ENCODE data around the gene C9orf43.

The C9orf43 gene

GRCh38 chr9:113464286-113464660 is 53.7 kb downstream of the C9orf43 start:
- Histone ChIP-seq H3K27me3 (ENCODE audit: control insufficient read depth in 1 of 2, insufficient read depth in 2 of 2, low read length in 2 of 2) (no peaks in the 10 kb centered on the region), H3K27ac (ENCODE audit: low read depth, low read length) (peak overlapping the region; percentile 66), H3K9ac (ENCODE audit: low read depth in 1 of 2, low read length in 2 of 2) (peak overlapping the region; percentile 58 to 76), H3K9me3 (ENCODE audit: control insufficient read depth in 1 of 2, low read length in 2 of 2) (no peaks in the 10 kb centered on the region), H3K4me3 (ENCODE audit: low read depth in 1 of 2, low read length in 2 of 2) (peak overlapping the region; percentile 70 to 77), H3K4me1 (ENCODE audit: control insufficient read depth in 1 of 2, insufficient read depth in 2 of 2, low read length in 2 of 2) (peaks cover 19 to 23% of the 10 kb centered on the region in 2 donors), H3K36me3 (ENCODE audit: control insufficient read depth in 1 of 2, insufficient read depth in 2 of 2, low read length in 2 of 2) (no peaks in the 10 kb centered on the region)

GRCh38 chr9:113465599-113466140 is 55.1 kb downstream of the C9orf43 start:
- Histone ChIP-seq H3K4me3 (ENCODE audit: low read depth in 1 of 2, low read length in 2 of 2) (peak overlapping the region; percentile 46 to 77), H3K9me3 (ENCODE audit: control insufficient read depth in 1 of 2, low read length in 2 of 2) (no peaks in the 10 kb centered on the region), H3K27me3 (ENCODE audit: control insufficient read depth in 1 of 2, insufficient read depth in 2 of 2, low read length in 2 of 2) (no peaks in the 10 kb centered on the region), H3K27ac (ENCODE audit: low read depth, low read length) (no peak overlapping the region), H3K36me3 (ENCODE audit: control insufficient read depth in 1 of 2, insufficient read depth in 2 of 2, low read length in 2 of 2) (peaks cover 0 to 2% of the 10 kb centered on the region in 2 donors), H3K4me1 (ENCODE audit: control insufficient read depth in 1 of 2, insufficient read depth in 2 of 2, low read length in 2 of 2) (peaks cover 19 to 23% of the 10 kb centered on the region in 2 donors), H3K9ac (ENCODE audit: low read depth in 1 of 2, low read length in 2 of 2) (peak overlapping the region in 1 of 2 donors; percentile 58)

DNA sequence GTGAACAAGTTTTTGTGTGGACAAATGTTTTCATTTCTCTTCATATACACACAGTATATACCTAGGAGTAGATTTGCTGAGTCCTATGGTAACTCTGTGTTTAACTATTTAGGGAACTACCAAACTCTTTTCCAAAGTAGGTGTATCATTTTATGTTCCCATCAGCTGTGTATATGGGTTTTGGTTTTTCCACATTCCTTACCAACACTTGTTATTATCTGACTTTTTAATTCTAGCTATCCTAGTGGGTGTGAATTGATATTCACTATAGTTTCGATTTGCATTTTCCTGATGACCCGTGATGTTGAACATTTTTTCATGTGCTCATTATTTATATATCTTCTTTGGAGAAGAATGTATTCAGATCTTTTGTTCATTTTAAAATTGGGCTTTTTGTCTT is 56.6 kb downstream of the C9orf43 start:
- no peaks in the 10 kb centered on the region for H3K9me3 ChIP-seq (ENCODE audit: control insufficient read depth in 1 of 2, low read length in 2 of 2)
- no peak overlapping the region for H3K9ac ChIP-seq (ENCODE audit: low read depth in 1 of 2, low read length in 2 of 2)
- H3K36me3 ChIP-seq (ENCODE audit: control insufficient read depth in 1 of 2, insufficient read depth in 2 of 2, low read length in 2 of 2), result peaks cover 0 to 3% of the 10 kb centered on the region in 2 donors
- H3K4me3 ChIP-seq (ENCODE audit: low read depth in 1 of 2, low read length in 2 of 2), result no peak overlapping the region
- peaks cover 19 to 23% of the 10 kb centered on the region in 2 donors for H3K4me1 ChIP-seq (ENCODE audit: control insufficient read depth in 1 of 2, insufficient read depth in 2 of 2, low read length in 2 of 2)
- H3K27ac ChIP-seq (ENCODE audit: low read depth, low read length), result no peak overlapping the region
- H3K27me3 ChIP-seq (ENCODE audit: control insufficient read depth in 1 of 2, insufficient read depth in 2 of 2, low read length in 2 of 2), result no peaks in the 10 kb centered on the region

DNA sequence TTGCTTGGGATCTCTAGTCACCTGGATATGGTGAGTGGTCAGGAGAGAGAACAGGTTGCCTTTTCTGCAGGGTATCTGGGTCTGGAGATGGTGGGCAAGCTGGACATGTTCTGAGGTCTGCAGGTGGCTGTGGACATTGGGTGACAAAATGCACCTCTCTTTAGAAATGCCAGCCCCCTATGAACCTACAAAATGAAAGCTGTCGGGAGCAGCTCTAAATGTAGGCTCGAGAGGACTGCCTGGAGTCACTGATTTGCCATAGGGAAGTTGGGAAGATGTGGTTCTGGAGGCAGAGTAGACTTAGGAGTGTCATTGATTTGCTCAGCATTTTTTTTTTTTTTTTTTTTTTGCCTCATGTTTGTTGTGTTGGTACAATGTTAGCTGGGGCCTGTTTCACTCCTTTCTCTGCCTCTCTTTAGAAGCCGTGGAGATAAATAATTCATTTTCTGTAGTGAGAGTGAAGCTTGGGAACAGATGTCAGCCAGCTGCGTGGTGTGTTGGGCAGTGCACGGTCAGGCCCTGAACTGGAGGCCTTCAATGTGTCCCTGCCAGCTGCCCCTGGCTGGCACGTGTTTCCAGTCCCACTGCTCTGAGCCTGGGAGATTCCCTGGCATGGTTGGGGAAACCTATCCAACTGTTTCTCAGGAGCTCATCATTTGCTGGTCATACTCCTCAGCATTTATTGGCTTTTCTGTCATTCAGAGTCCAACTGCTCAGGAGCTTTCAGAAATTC is 58.3 kb downstream of the C9orf43 start:
- H3K9ac ChIP-seq (ENCODE audit: low read depth in 1 of 2, low read length in 2 of 2), result no peak overlapping the region
- no peak overlapping the region for H3K27ac ChIP-seq (ENCODE audit: low read depth, low read length)

GRCh38 chr9:113471143-113471542 is 60.6 kb downstream of the C9orf43 start:
- Histone ChIP-seq H3K9me3 (ENCODE audit: control insufficient read depth in 1 of 2, low read length in 2 of 2) (no peaks in the 10 kb centered on the region), H3K27ac (ENCODE audit: low read depth, low read length) (no peak overlapping the region), H3K9ac (ENCODE audit: low read depth in 1 of 2, low read length in 2 of 2) (no peak overlapping the region), H3K4me3 (ENCODE audit: low read depth in 1 of 2, low read length in 2 of 2) (no peak overlapping the region), H3K36me3 (ENCODE audit: control insufficient read depth in 1 of 2, insufficient read depth in 2 of 2, low read length in 2 of 2) (peaks cover 0 to 3% of the 10 kb centered on the region in 2 donors), H3K4me1 (ENCODE audit: control insufficient read depth in 1 of 2, insufficient read depth in 2 of 2, low read length in 2 of 2) (peaks cover under 1 to 13% of the 10 kb centered on the region in 2 donors), H3K27me3 (ENCODE audit: control insufficient read depth in 1 of 2, insufficient read depth in 2 of 2, low read length in 2 of 2) (no peaks in the 10 kb centered on the region)

More for the DNA sequence above, 58.3 kb downstream of the C9orf43 start:
- Histone ChIP-seq H3K4me1 (ENCODE audit: control insufficient read depth in 1 of 2, insufficient read depth in 2 of 2, low read length in 2 of 2) (peaks cover 15 to 16% of the 10 kb centered on the region in 2 donors), H3K27me3 (ENCODE audit: control insufficient read depth in 1 of 2, insufficient read depth in 2 of 2, low read length in 2 of 2) (no peaks in the 10 kb centered on the region), H3K4me3 (ENCODE audit: low read depth in 1 of 2, low read length in 2 of 2) (no peak overlapping the region), H3K9me3 (ENCODE audit: control insufficient read depth in 1 of 2, low read length in 2 of 2) (no peaks in the 10 kb centered on the region), H3K36me3 (ENCODE audit: control insufficient read depth in 1 of 2, insufficient read depth in 2 of 2, low read length in 2 of 2) (peaks cover 0 to 3% of the 10 kb centered on the region in 2 donors)

GRCh38 chr9:113471566-113471965 is 61.0 kb downstream of the C9orf43 start:
- H3K4me1 ChIP-seq (ENCODE audit: control insufficient read depth in 1 of 2, insufficient read depth in 2 of 2, low read length in 2 of 2), result peaks cover 0 to 11% of the 10 kb centered on the region in 2 donors
- H3K9ac ChIP-seq (ENCODE audit: low read depth in 1 of 2, low read length in 2 of 2), result no peak overlapping the region
- no peak overlapping the region for H3K27ac ChIP-seq (ENCODE audit: low read depth, low read length)
- no peak overlapping the region for H3K4me3 ChIP-seq (ENCODE audit: low read depth in 1 of 2, low read length in 2 of 2)
- H3K9me3 ChIP-seq (ENCODE audit: control insufficient read depth in 1 of 2, low read length in 2 of 2), result no peaks in the 10 kb centered on the region
- H3K36me3 ChIP-seq (ENCODE audit: control insufficient read depth in 1 of 2, insufficient read depth in 2 of 2, low read length in 2 of 2), result peaks cover 0 to 3% of the 10 kb centered on the region in 2 donors
- H3K27me3 ChIP-seq (ENCODE audit: control insufficient read depth in 1 of 2, insufficient read depth in 2 of 2, low read length in 2 of 2), result no peaks in the 10 kb centered on the region

DNA sequence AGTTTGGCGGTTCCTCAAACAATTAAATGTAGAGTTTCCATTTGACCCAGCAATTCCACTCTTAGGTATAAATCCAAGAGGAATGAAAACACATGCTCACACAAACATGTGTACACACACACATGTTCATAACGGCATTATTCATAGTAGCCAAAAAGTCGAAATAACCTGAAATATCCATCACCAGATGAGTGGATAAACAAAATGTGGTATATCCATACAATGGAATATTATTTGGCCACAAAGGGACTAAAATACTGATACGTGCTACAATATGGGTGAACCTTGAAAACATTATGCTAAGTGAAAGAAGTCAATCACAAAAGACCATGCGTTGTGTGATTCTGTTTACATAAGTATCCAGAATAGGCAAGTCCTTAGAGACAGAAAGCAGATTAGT is 61.7 kb downstream of the C9orf43 start:
- Histone ChIP-seq H3K4me3 (ENCODE audit: low read depth in 1 of 2, low read length in 2 of 2) (no peak overlapping the region), H3K9me3 (ENCODE audit: control insufficient read depth in 1 of 2, low read length in 2 of 2) (no peaks in the 10 kb centered on the region), H3K9ac (ENCODE audit: low read depth in 1 of 2, low read length in 2 of 2) (no peak overlapping the region), H3K36me3 (ENCODE audit: control insufficient read depth in 1 of 2, insufficient read depth in 2 of 2, low read length in 2 of 2) (peaks cover 0 to 3% of the 10 kb centered on the region in 2 donors), H3K27me3 (ENCODE audit: control insufficient read depth in 1 of 2, insufficient read depth in 2 of 2, low read length in 2 of 2) (no peaks in the 10 kb centered on the region), H3K4me1 (ENCODE audit: control insufficient read depth in 1 of 2, insufficient read depth in 2 of 2, low read length in 2 of 2) (peaks cover 0 to 11% of the 10 kb centered on the region in 2 donors), H3K27ac (ENCODE audit: low read depth, low read length) (no peak overlapping the region)

DNA sequence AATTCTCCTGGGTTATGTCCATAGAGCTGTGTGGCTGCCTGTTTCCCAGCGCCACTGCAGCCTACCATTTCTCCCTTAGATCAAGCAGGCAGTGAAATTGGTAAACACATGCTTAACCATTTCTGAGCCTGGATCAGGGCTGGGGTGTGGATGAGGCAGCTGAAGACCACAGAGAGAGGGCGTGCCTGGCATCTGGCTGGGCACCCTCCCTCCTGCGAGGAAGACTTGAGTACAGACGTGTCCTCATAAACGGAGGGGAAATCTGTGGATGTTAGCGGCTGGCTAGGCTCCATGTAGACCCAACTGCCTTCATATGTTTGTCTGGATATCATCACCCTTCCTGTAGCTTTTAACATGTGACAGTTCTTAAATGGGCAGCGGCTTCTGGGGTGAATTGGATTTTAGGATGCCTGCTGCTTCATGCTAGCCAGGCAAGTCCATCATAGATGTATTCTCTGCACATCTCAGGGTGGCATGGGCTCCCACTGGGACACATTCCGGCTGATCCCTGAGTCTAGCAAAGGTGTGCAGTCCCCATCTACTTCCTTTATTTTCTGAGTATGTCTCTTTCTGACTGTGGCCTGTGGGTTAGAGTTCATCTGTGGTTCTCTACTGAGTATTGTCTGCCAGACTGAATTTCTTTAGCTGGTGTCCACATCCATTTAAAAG is 63.9 kb downstream of the C9orf43 start:
- H3K27ac ChIP-seq (ENCODE audit: low read depth, low read length), result no peak overlapping the region
- no peak overlapping the region for H3K4me3 ChIP-seq (ENCODE audit: low read depth in 1 of 2, low read length in 2 of 2)
- no peaks in the 10 kb centered on the region for H3K27me3 ChIP-seq (ENCODE audit: control insufficient read depth in 1 of 2, insufficient read depth in 2 of 2, low read length in 2 of 2)
- no peak overlapping the region for H3K9ac ChIP-seq (ENCODE audit: low read depth in 1 of 2, low read length in 2 of 2)
- H3K36me3 ChIP-seq (ENCODE audit: control insufficient read depth in 1 of 2, insufficient read depth in 2 of 2, low read length in 2 of 2), result peaks cover 0 to 3% of the 10 kb centered on the region in 2 donors
- no peaks in the 10 kb centered on the region for H3K9me3 ChIP-seq (ENCODE audit: control insufficient read depth in 1 of 2, low read length in 2 of 2)
- peaks cover 4 to 6% of the 10 kb centered on the region in 2 donors for H3K4me1 ChIP-seq (ENCODE audit: control insufficient read depth in 1 of 2, insufficient read depth in 2 of 2, low read length in 2 of 2)

DNA sequence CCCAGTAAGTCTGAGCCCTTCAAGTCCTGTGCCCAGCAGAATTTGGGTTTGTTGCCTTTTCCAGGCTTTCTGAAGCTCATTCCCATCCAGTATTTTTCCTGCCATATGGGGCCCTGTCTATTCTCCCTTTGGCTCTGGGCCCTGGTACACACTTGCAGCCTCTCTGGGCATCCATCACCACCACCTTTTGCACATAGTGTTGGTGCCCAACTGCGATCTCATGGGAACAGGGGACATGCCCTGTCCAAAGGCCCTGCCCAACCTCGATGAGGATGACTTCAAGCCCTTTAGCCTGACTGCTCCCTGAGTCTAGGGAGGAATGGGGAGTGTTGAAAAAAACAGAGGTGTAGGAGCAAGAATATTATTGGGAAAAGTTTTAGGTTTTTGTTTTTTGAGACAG is 64.5 kb downstream of the C9orf43 start:
- Histone ChIP-seq H3K27ac (ENCODE audit: low read depth, low read length) (no peak overlapping the region), H3K9me3 (ENCODE audit: control insufficient read depth in 1 of 2, low read length in 2 of 2) (no peaks in the 10 kb centered on the region), H3K4me3 (ENCODE audit: low read depth in 1 of 2, low read length in 2 of 2) (no peak overlapping the region), H3K4me1 (ENCODE audit: control insufficient read depth in 1 of 2, insufficient read depth in 2 of 2, low read length in 2 of 2) (peaks cover 4 to 6% of the 10 kb centered on the region in 2 donors), H3K36me3 (ENCODE audit: control insufficient read depth in 1 of 2, insufficient read depth in 2 of 2, low read length in 2 of 2) (peaks cover 0 to 3% of the 10 kb centered on the region in 2 donors), H3K9ac (ENCODE audit: low read depth in 1 of 2, low read length in 2 of 2) (no peak overlapping the region), H3K27me3 (ENCODE audit: control insufficient read depth in 1 of 2, insufficient read depth in 2 of 2, low read length in 2 of 2) (no peaks in the 10 kb centered on the region)

DNA sequence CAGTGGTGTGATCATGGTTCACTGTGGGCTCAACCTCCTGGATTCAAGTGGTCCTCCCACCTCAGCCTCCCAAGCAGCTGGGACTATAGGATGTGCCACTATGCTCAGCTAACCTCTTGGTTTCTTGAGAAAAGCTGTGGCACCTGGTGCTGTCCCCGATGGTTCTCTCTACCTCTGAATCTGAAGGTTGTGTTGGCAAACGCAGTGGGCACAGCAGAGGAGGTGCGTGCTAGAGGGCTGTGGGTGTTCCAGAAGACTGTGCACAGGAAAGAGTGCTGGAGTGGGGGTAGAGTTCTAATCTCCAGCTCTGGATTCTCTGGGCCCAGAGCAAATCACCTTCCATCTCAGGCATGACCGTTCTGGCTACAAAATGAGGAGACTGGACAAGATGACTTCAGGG is 65.4 kb downstream of the C9orf43 start:
- no peak overlapping the region for H3K27ac ChIP-seq (ENCODE audit: low read depth, low read length)
- no peaks in the 10 kb centered on the region for H3K9me3 ChIP-seq (ENCODE audit: control insufficient read depth in 1 of 2, low read length in 2 of 2)
- H3K27me3 ChIP-seq (ENCODE audit: control insufficient read depth in 1 of 2, insufficient read depth in 2 of 2, low read length in 2 of 2), result no peaks in the 10 kb centered on the region
- peaks cover 4 to 6% of the 10 kb centered on the region in 2 donors for H3K4me1 ChIP-seq (ENCODE audit: control insufficient read depth in 1 of 2, insufficient read depth in 2 of 2, low read length in 2 of 2)
- H3K9ac ChIP-seq (ENCODE audit: low read depth in 1 of 2, low read length in 2 of 2), result no peak overlapping the region
- no peak overlapping the region for H3K4me3 ChIP-seq (ENCODE audit: low read depth in 1 of 2, low read length in 2 of 2)
- no peaks in the 10 kb centered on the region for H3K36me3 ChIP-seq (ENCODE audit: control insufficient read depth in 1 of 2, insufficient read depth in 2 of 2, low read length in 2 of 2)
